ENCODE results near the gene PLAAT5. TPM values are rescaled to one million over a fixed set of nuclear protein-coding genes. Genes with fewer than 3 reads are reported as not detected.

Gene PLAAT5
- polyA plus RNA-seq, 1 experiment = not detected

DNA sequence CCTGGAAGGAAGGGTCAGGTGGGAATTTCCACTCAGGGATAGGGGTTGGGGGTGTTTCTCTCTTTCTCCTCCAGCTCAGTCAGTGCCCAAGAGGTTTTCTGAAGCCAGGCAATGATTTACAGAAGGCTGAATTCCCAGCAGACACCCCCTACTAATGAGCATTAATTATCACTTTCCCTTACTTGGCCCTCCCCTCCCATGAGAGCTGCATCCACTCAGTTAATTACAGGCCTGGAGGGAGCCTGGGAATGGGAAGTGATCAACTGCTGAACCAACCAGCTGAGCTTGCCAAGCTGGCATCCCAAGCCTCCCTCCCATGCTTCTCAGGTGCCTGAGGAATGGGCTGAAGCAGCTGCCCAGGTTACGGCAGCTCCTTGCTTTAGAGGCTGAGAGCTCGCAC, 15.9 kb upstream of the PLAAT5 start:
- H3K4me3 ChIP-seq (ENCODE audit: low read depth, low read length) = no peak overlapping the region
- no peak for DNase-seq (ENCODE audit: low read depth)
- TF ChIP-seq, protein P1, sequence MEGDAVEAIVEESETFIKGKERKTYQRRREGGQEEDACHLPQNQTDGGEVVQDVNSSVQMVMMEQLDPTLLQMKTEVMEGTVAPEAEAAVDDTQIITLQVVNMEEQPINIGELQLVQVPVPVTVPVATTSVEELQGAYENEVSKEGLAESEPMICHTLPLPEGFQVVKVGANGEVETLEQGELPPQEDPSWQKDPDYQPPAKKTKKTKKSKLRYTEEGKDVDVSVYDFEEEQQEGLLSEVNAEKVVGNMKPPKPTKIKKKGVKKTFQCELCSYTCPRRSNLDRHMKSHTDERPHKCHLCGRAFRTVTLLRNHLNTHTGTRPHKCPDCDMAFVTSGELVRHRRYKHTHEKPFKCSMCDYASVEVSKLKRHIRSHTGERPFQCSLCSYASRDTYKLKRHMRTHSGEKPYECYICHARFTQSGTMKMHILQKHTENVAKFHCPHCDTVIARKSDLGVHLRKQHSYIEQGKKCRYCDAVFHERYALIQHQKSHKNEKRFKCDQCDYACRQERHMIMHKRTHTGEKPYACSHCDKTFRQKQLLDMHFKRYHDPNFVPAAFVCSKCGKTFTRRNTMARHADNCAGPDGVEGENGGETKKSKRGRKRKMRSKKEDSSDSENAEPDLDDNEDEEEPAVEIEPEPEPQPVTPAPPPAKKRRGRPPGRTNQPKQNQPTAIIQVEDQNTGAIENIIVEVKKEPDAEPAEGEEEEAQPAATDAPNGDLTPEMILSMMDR (IDR thresholded peaks at IDR 0.05; ENCODE audit: insufficient read depth, low read depth, low read length) = no peak
- no peaks in the 10 kb centered on the region for H3K36me3 ChIP-seq (ENCODE audit: control insufficient read depth, insufficient read depth, low read length)
- CTCF ChIA-PET = interaction anchor here (0.6 to 2.4 kb wide), 2 partner anchors 16 to 132 kb away, joined by 3 to 8 read pairs; partner anchors contain the start of gene PLAAT5
- H3K27me3 ChIP-seq (ENCODE audit: control insufficient read depth, insufficient read depth, low read length) = peaks cover 2% of the 10 kb centered on the region
- POLR2A ChIA-PET = no interaction called here

DNA sequence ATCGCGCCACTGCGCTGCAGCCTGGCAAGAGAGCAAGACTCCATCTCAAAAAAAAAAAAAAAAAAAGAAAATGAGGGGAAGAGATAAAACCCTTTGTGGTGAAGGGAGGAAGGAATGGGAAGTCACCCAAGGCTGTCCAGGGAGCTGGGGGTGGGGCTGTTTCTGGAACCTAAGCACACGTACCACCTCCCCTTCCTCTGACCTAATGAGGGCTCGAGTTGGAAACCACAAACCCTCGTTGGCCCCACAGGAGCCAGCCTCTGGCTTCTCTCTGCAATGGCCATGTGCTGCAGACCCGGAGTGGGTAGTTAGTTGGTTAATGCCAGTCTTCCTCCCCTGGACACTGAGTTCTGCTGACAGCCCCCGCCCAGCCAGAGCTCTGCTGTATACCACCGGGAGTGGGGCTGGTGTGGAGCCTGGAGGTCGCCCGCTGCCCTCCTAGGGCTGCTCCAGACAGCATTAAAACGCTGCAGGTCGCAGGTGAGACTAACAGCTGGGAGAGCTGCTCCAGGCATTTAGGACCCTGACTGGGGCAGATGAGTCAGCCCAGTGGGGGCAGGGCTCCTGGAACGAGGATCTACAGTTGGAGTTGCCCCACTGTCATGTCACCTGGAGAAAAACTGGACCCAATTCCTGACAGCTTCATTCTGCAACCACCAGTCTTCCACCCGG, 15.0 kb upstream of the PLAAT5 start, which contains the start of gene LGALS12:
Gene LGALS12 (plus strand): TSS at position 228 of the 672 bp plus-strand sequence. CDS start 375 bp downstream, at position 603.
- TF ChIP-seq, protein P1 (IDR thresholded peaks at IDR 0.05; ENCODE audit: insufficient read depth, low read depth, low read length) = no peak
- ChIA-PET POLR2A (no interaction called here), CTCF (interaction anchor here (0.6 to 2.4 kb wide), 3 partner anchors 15 to 133 kb away, joined by 3 to 8 read pairs (median 3); partner anchors contain the start of gene PLAAT5)
- peaks cover 2% of the 10 kb centered on the region for H3K27me3 ChIP-seq (ENCODE audit: control insufficient read depth, insufficient read depth, low read length)
- H3K4me3 ChIP-seq (ENCODE audit: low read depth, low read length) = no peak within 1 kb of the TSS
- H3K36me3 ChIP-seq (ENCODE audit: control insufficient read depth, insufficient read depth, low read length) = no peaks in the 10 kb centered on the region
- DNase-seq (ENCODE audit: low read depth) = no peak

DNA sequence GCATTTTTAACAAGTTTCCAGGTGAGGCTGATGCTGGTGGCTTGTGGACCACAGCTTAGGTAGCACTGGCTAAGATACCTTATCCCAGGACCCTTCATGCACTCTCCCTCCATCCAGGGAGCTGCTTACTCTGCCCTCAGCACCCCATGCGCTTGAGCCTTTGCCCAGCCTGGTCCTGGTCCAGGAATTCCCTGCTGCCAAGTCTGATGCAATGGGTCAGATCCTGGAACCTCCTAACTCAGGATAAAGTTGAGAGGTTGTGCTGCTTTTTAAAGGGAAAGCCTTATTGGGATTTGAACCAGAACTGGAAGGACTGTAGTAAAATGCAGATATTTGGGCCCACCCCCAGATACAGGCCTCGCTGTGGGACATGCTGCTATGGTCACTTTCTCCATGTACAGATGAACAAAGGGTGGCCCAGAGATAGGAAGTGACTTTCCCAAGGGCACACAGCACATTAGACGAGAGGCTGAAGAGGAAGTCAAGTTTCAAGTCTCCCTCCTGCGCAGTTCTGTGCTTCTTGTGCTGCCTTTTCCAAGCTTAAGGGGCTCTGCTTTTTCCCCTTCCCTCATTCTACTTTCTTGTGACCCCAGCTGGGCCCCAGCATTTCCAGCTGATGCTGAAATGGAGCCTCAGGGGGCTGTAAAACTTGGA, 14.1 kb upstream of the PLAAT5 start:
- DNase-seq (ENCODE audit: low read depth) = no peak
- Histone ChIP-seq H3K36me3 (ENCODE audit: control insufficient read depth, insufficient read depth, low read length) (no peaks in the 10 kb centered on the region), H3K4me3 (ENCODE audit: low read depth, low read length) (no peak overlapping the region), H3K27me3 (ENCODE audit: control insufficient read depth, insufficient read depth, low read length) (peaks cover 2% of the 10 kb centered on the region)
- ChIA-PET POLR2A (no interaction called here), CTCF (no interaction called here)
- TF ChIP-seq, protein P1 (IDR thresholded peaks at IDR 0.05; ENCODE audit: insufficient read depth, low read depth, low read length) = no peak

DNA sequence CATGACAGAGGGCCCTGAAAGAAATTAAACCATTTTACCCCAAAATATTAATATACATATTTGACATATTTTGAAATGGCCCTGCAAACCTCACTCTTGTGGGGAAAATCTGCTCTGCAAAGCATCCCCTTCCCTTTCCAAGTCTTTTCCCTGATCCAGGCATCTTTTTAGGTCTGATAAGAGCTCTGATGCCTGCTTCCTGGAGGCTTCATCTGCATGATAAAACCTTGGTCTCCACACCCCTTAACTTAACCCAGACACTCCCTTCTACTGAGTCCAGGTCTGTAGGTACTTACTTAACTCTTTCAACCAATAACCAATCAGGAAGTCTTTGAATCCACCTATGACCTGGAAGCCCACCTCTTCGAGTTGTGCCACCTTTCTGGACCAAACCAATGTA, 13.1 kb upstream of the PLAAT5 start:
- H3K27me3 ChIP-seq (ENCODE audit: control insufficient read depth, insufficient read depth, low read length) = peaks cover 2% of the 10 kb centered on the region
- ChIA-PET CTCF (no interaction called here), POLR2A (no interaction called here)
- H3K4me3 ChIP-seq (ENCODE audit: low read depth, low read length) = no peak overlapping the region
- no peak for DNase-seq (ENCODE audit: low read depth)
- H3K36me3 ChIP-seq (ENCODE audit: control insufficient read depth, insufficient read depth, low read length) = no peaks in the 10 kb centered on the region
- TF ChIP-seq, protein P1 (IDR thresholded peaks at IDR 0.05; ENCODE audit: insufficient read depth, low read depth, low read length) = no peak

DNA sequence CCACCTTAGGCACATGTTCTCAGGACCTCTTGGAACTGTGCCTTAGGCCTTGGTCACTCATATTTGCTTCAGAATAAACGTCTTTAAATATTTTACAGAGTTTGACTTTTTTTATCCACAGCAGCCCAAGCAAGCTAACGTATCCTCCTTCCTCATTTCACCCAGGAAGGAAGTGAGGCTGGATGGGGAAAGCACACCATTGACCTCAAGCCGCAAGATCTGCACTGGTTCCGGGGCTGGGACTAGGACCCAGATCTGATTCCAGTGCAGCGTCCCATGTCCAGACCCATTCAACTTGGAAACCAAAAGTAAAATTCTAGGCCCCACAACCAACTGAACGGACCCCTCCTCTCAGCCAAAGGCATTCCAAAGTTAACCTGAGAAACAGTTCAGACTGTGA, 12.5 kb upstream of the PLAAT5 start:
- TF ChIP-seq, protein P1 (IDR thresholded peaks at IDR 0.05; ENCODE audit: insufficient read depth, low read depth, low read length) = no peak
- CTCF ChIA-PET = no interaction called here
- no peak for DNase-seq (ENCODE audit: low read depth)
- Histone ChIP-seq H3K4me3 (ENCODE audit: low read depth, low read length) (no peak overlapping the region), H3K36me3 (ENCODE audit: control insufficient read depth, insufficient read depth, low read length) (no peaks in the 10 kb centered on the region), H3K27me3 (ENCODE audit: control insufficient read depth, insufficient read depth, low read length) (peaks cover 2% of the 10 kb centered on the region)
- POLR2A ChIA-PET = no interaction called here

Data from BJ (cell line).